GM23338 (cell line): Measurements from ENCODE around the gene TPI1. TPM values are rescaled to one million over a fixed set of nuclear protein-coding genes. Genes with fewer than 3 reads are reported as not detected.
A peak's percentile ranks its signal among the peaks of the same experiment; 100 is the strongest.

Experiments
- ATAC-seq: fragments of 200-7000 bp; cut with Tn5 transposase; 3 replicates; pipeline ENCODE4 v1.9.1; 2020
- DNase-seq: peaks from one replicate; pipeline ENCODE4 v3.0.0-alpha.2; 2015; ENCODE audit warnings: low spot score
- H2AFZ ChIP-seq: fragments of 200-600 bp; sonication (generic); 2 replicates; pipeline ENCODE4 v1.8.0; 2016; ENCODE audit warnings: antibody characterized with exemption, mild to moderate bottlenecking, moderate library complexity
- H3F3A ChIP-seq: fragments of 200-600 bp; sonication (generic); replicated peaks from 2 replicates; pipeline ENCODE4 v1.8.0; 2017; ENCODE audit warnings: antibody characterized with exemption, mixed run types, low read depth
- H3K27ac ChIP-seq: fragments of 200-600 bp; sonication (generic); 2 replicates; pipeline ENCODE4 v1.6.1; 2016; ENCODE audit warnings: low read depth
- H3K27me3 ChIP-seq: fragments of 200-600 bp; sonication (generic); 2 replicates; pipeline ENCODE4 v1.8.0; 2016; ENCODE audit warnings: mild to moderate bottlenecking, mixed run types, moderate library complexity; ENCODE audit not compliant: insufficient read depth
- H3K36me3 ChIP-seq: fragments of 200-600 bp; sonication (generic); 2 replicates; pipeline ENCODE4 v1.8.0; 2016; ENCODE audit warnings: mild to moderate bottlenecking; ENCODE audit not compliant: insufficient read depth
- H3K4me1 ChIP-seq: fragments of 200-600 bp; sonication (generic); 2 replicates; pipeline ENCODE4 v1.8.0; 2016; ENCODE audit warnings: mild to moderate bottlenecking, moderate library complexity; ENCODE audit not compliant: insufficient read depth
- H3K4me2 ChIP-seq: fragments of 200-600 bp; sonication (generic); 2 replicates; pipeline ENCODE4 v1.7.1; 2017; ENCODE audit warnings: mixed run types
- H3K4me3 ChIP-seq: fragments of 200-600 bp; sonication (generic); 2 replicates; pipeline ENCODE4 v1.6.1; 2016; ENCODE audit warnings: mixed run types
- H3K79me2 ChIP-seq: fragments of 200-600 bp; sonication (generic); replicated peaks from 2 replicates; pipeline ENCODE4 v1.8.0; 2017; ENCODE audit warnings: mild to moderate bottlenecking; ENCODE audit not compliant: insufficient read depth
- H3K9me2 ChIP-seq: fragments of 200-600 bp; sonication (generic); 2 replicates; pipeline ENCODE4 v1.8.0; 2017; ENCODE audit not compliant: insufficient read depth
- H4K20me1 ChIP-seq: fragments of 200-600 bp; sonication (generic); replicated peaks from 2 replicates; pipeline ENCODE4 v1.8.0; 2017; ENCODE audit warnings: mild to moderate bottlenecking; ENCODE audit not compliant: insufficient read depth
- H3K27ac Mint-ChIP-seq: 2 replicates; pipeline ENCODE4 v1.8.0; 2020; ENCODE audit warnings: inconsistent platforms, mild to moderate bottlenecking, moderate library complexity, mixed read lengths
- H3K27me3 Mint-ChIP-seq: 3 replicates; pipeline ENCODE4 v1.8.0; 2022; ENCODE audit warnings: low read depth, mild to moderate bottlenecking, moderate library complexity, mixed read lengths, inconsistent platforms; ENCODE audit not compliant: insufficient read depth, poor library complexity
- H3K36me3 Mint-ChIP-seq: 3 replicates; pipeline ENCODE4 v1.8.0; 2021; ENCODE audit warnings: low read depth, mild to moderate bottlenecking, inconsistent platforms, moderate library complexity, mixed read lengths
- H3K4me1 Mint-ChIP-seq: 3 replicates; pipeline ENCODE4 v1.8.0; 2020; ENCODE audit warnings: mild to moderate bottlenecking, inconsistent platforms, mixed read lengths
- H3K4me3 Mint-ChIP-seq: 3 replicates; pipeline ENCODE4 v1.8.0; 2021; ENCODE audit warnings: moderate library complexity, mild to moderate bottlenecking, inconsistent platforms, mixed read lengths
- H3K9me3 Mint-ChIP-seq: 3 replicates; pipeline ENCODE4 v1.8.0; 2020; ENCODE audit warnings: moderate library complexity, mild to moderate bottlenecking, inconsistent platforms, mixed read lengths
- CREB1 ChIP-seq: fragments of 250-450 bp; sonication (Bioruptor Pico); IDR thresholded peaks from 2 replicates; pipeline ENCODE4 v1.5.0; 2020; ENCODE audit warnings: low read depth, mild to moderate bottlenecking, moderate library complexity
- EZH2 ChIP-seq: fragments of 200-600 bp; sonication (generic); IDR thresholded peaks from one replicate; pipeline ENCODE4 v1.8.0; 2017; ENCODE audit warnings: antibody characterized with exemption, mild to moderate bottlenecking, low read depth; ENCODE audit not compliant: unreplicated experiment
- POLR2AphosphoS5 ChIP-seq: IDR thresholded peaks from 2 replicates; pipeline ENCODE4 v1.6.1; 2016; ENCODE audit warnings: antibody characterized with exemption, low read depth
- STAT1 ChIP-seq: IDR thresholded peaks from one replicate; pipeline ENCODE4 v1.6.1; 2016; ENCODE audit warnings: antibody characterized with exemption; ENCODE audit not compliant: unreplicated experiment
- ZNF114 ChIP-seq: fragments of 250-450 bp; sonication (Bioruptor Pico); IDR thresholded peaks from 2 replicates; pipeline ENCODE4 v1.5.0; 2020; ENCODE audit warnings: mild to moderate bottlenecking, moderate library complexity
- ZNF331 ChIP-seq: fragments of 250-450 bp; sonication (Bioruptor Pico); IDR thresholded peaks from 2 replicates; pipeline ENCODE4 v1.5.0; 2020; ENCODE audit warnings: low read depth, mild to moderate bottlenecking, moderate library complexity
- polyA plus RNA-seq: library from polyadenylated mRNA; unstranded; fragments of >200 nt; fragmentation: Nextera tagmentation; extraction: Ambion mirVana; gene quantifications from 2 replicates; pipeline ENCODE4 v1.2.1, GENCODE V29; 2016
- total RNA-seq: library from RNA; depleted of rRNA; stranded (reverse); fragments of >200 nt; shearing (Covaris generic); gene quantifications from 2 replicates; pipeline ENCODE4 v1.2.3, GENCODE V29; 2014
- TF ChIP-seq, protein P1 (sequence below): fragments of 250-450 bp; sonication (Bioruptor Pico); IDR thresholded peaks from 2 replicates; pipeline ENCODE4 v1.5.0; 2020; ENCODE audit warnings: mild to moderate bottlenecking, moderate library complexity

Gene TPI1
- total and polyA plus RNA-seq, 2 experiments from 2014 or later: 737 to 822 TPM

- Histone ChIP-seq H3K79me2 (peaks cover 26% of the 10 kb centered on the region), H3F3A (peaks cover 54% of the 10 kb centered on the region), H3K36me3 (peaks cover 23% of the 10 kb centered on the region), H3K4me1 (peaks cover 48% of the 10 kb centered on the region), H4K20me1 (peaks cover 31% of the 10 kb centered on the region), H2AFZ (peak overlapping the region; percentile 83; the same call in 1 of the 2 replicates), H3K4me2 (peak overlapping the region; percentile 100), H3K27me3 (no peaks in the 10 kb centered on the region), H3K9me2 (no peaks in the 10 kb centered on the region), H3K4me3 (peak overlapping the region; percentile 97), H3K27ac (peak overlapping the region; percentile 83; the same call in 1 of the 2 replicates)
- no peak for TF ChIP-seq ZNF331 (CRISPR knock-in tag)
- no peak for TF ChIP-seq ZNF114 (CRISPR knock-in tag)
- TF ChIP-seq, protein P1, sequence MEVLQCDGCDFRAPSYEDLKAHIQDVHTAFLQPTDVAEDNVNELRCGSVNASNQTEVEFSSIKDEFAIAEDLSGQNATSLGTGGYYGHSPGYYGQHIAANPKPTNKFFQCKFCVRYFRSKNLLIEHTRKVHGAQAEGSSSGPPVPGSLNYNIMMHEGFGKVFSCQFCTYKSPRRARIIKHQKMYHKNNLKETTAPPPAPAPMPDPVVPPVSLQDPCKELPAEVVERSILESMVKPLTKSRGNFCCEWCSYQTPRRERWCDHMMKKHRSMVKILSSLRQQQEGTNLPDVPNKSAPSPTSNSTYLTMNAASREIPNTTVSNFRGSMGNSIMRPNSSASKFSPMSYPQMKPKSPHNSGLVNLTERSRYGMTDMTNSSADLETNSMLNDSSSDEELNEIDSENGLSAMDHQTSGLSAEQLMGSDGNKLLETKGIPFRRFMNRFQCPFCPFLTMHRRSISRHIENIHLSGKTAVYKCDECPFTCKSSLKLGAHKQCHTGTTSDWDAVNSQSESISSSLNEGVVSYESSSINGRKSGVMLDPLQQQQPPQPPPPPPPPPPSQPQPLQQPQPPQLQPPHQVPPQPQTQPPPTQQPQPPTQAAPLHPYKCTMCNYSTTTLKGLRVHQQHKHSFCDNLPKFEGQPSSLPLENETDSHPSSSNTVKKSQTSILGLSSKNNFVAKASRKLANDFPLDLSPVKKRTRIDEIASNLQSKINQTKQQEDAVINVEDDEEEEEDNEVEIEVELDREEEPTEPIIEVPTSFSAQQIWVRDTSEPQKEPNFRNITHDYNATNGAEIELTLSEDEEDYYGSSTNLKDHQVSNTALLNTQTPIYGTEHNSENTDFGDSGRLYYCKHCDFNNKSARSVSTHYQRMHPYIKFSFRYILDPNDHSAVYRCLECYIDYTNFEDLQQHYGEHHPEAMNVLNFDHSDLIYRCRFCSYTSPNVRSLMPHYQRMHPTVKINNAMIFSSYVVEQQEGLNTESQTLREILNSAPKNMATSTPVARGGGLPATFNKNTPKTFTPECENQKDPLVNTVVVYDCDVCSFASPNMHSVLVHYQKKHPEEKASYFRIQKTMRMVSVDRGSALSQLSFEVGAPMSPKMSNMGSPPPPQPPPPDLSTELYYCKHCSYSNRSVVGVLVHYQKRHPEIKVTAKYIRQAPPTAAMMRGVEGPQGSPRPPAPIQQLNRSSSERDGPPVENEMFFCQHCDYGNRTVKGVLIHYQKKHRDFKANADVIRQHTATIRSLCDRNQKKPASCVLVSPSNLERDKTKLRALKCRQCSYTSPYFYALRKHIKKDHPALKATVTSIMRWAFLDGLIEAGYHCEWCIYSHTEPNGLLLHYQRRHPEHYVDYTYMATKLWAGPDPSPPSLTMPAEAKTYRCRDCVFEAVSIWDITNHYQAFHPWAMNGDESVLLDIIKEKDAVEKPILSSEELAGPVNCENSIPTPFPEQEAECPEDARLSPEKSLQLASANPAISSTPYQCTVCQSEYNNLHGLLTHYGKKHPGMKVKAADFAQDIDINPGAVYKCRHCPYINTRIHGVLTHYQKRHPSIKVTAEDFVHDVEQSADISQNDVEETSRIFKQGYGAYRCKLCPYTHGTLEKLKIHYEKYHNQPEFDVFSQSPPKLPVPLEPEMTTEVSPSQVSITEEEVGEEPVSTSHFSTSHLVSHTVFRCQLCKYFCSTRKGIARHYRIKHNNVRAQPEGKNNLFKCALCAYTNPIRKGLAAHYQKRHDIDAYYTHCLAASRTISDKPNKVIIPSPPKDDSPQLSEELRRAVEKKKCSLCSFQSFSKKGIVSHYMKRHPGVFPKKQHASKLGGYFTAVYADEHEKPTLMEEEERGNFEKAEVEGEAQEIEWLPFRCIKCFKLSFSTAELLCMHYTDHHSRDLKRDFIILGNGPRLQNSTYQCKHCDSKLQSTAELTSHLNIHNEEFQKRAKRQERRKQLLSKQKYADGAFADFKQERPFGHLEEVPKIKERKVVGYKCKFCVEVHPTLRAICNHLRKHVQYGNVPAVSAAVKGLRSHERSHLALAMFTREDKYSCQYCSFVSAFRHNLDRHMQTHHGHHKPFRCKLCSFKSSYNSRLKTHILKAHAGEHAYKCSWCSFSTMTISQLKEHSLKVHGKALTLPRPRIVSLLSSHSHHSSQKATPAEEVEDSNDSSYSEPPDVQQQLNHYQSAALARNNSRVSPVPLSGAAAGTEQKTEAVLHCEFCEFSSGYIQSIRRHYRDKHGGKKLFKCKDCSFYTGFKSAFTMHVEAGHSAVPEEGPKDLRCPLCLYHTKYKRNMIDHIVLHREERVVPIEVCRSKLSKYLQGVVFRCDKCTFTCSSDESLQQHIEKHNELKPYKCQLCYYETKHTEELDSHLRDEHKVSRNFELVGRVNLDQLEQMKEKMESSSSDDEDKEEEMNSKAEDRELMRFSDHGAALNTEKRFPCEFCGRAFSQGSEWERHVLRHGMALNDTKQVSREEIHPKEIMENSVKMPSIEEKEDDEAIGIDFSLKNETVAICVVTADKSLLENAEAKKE (CRISPR knock-in tag): no peak
- no peak for TF ChIP-seq STAT1
- TF ChIP-seq EZH2: no peak
- no peak for TF ChIP-seq CREB1 (CRISPR knock-in tag)
- TF ChIP-seq POLR2AphosphoS5: no peak
- peak; percentile 5 for ATAC-seq
- Mint-ChIP-seq H3K4me3 (peak overlapping the region; percentile 94), H3K4me1 (peaks cover 50% of the 10 kb centered on the region), H3K36me3 (peaks cover 78% of the 10 kb centered on the region), H3K9me3 (no peaks in the 10 kb centered on the region; the same call in 2 of the 3 replicates), H3K27me3 (peaks cover 43% of the 10 kb centered on the region), H3K27ac (0 out of 2 replicates have a peak overlapping the region, but pooled peaks have one; percentile 74)
- DNase-seq: no peak
Measured at GRCh38 chr12:6866920-6867412, 365 bp upstream of the TPI1 start.
